ENCODE results near the gene LMF1. TPM values are rescaled to one million over a fixed set of nuclear protein-coding genes. Genes with fewer than 3 reads are reported as not detected.

LMF1 gene
- polyA plus RNA-seq, 1 donor (not counting 4 experiments of a cell fraction or from before 2014, with no cell fraction given), result 3.1 TPM

GRCh38 chr16:962901-963814, 7.6 kb downstream of the LMF1 start:
- Histone ChIP-seq H4K20me1 (ENCODE audit: control insufficient read depth, extremely low read depth, insufficient read depth, low read length) (no peaks in the 10 kb centered on the region), H3K9ac (ENCODE audit: control insufficient read depth, extremely low read depth, insufficient read depth, low read length) (no peak overlapping the region), H3K4me3 (ENCODE audit: control insufficient read depth in 2 of 3, extremely low read depth in 1 of 3, insufficient read depth in 2 of 3, low read depth in 1 of 3, low read length in 3 of 3) (no peak overlapping the region), H2AFZ (ENCODE audit: control insufficient read depth, low read length) (no peak overlapping the region), H3K9me3 (ENCODE audit: control insufficient read depth, low read depth, low read length) (peaks cover 21% of the 10 kb centered on the region), H3K79me2 (ENCODE audit: control insufficient read depth, insufficient read depth, low read length) (no peaks in the 10 kb centered on the region), H3K36me3 (ENCODE audit: control insufficient read depth in 2 of 2, extremely low read depth in 1 of 2, insufficient read depth in 2 of 2, low read length in 2 of 2) (no peaks in the 10 kb centered on the region), H3K27me3 (ENCODE audit: control insufficient read depth, extremely low read depth, insufficient read depth, low read length) (no peaks in the 10 kb centered on the region), H3K4me1 (ENCODE audit: control insufficient read depth, extremely low read depth, insufficient read depth, low read length) (no peaks in the 10 kb centered on the region), H3K9me1 (ENCODE audit: control insufficient read depth, extremely low read depth, insufficient read depth, low read length) (no peaks in the 10 kb centered on the region), H3K27ac (ENCODE audit: control insufficient read depth, insufficient read depth, low read length) (no peak overlapping the region), H3K4me2 (ENCODE audit: control insufficient read depth, extremely low read depth, insufficient read depth, low read depth, low read length) (no peak overlapping the region)
- dilution Hi-C loops (cut with MboI; ENCODE audit: extremely low pct_ligation_motif_present, low sequenced_read_pairs), result no loop called here
- TF ChIP-seq EZH2 (IDR thresholded peaks at IDR 0.05; ENCODE audit: low read length) (no peak), CTCF (optimal IDR thresholded peaks at IDR 0.05 in 1 of 3, IDR thresholded peaks at IDR 0.05 in 1 of 3, conservative IDR thresholded peaks at IDR 0.05 in 1 of 3; ENCODE audit: extremely low read depth in 1 of 3, insufficient read depth in 2 of 3, low read length in 3 of 3) (no peak)
- no peak for DNase-seq (ENCODE audit: low read depth, low spot score)
- FAIRE-seq, result no peak

DNA sequence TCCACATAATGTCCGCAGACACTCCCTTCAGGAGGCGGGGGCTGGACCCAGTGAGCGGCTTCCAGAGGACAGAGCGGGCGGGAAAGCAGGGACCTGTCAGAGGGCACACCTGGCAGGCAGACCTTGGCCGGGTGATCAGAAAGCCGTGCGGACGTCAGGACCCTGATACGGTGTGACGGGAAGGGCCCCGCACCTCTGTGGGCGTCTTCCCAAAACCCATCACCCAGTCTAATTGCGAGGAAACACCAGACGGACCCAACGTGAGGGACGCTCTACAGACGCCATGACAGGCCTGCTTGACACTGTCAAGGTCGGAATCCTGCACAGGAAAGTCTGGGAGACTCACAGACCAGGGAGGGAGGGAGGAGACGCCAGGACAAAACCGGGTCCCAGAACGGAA, 8.4 kb downstream of the LMF1 start:
- Histone ChIP-seq H3K9ac (ENCODE audit: control insufficient read depth, extremely low read depth, insufficient read depth, low read length) (no peak overlapping the region), H3K4me1 (ENCODE audit: control insufficient read depth, extremely low read depth, insufficient read depth, low read length) (no peaks in the 10 kb centered on the region), H4K20me1 (ENCODE audit: control insufficient read depth, extremely low read depth, insufficient read depth, low read length) (no peaks in the 10 kb centered on the region), H3K4me2 (ENCODE audit: control insufficient read depth, extremely low read depth, insufficient read depth, low read depth, low read length) (no peak overlapping the region), H3K27me3 (ENCODE audit: control insufficient read depth, extremely low read depth, insufficient read depth, low read length) (no peaks in the 10 kb centered on the region), H2AFZ (ENCODE audit: control insufficient read depth, low read length) (no peak overlapping the region), H3K27ac (ENCODE audit: control insufficient read depth, insufficient read depth, low read length) (no peak overlapping the region), H3K9me3 (ENCODE audit: control insufficient read depth, low read depth, low read length) (peaks cover 16% of the 10 kb centered on the region), H3K36me3 (ENCODE audit: control insufficient read depth in 2 of 2, extremely low read depth in 1 of 2, insufficient read depth in 2 of 2, low read length in 2 of 2) (no peaks in the 10 kb centered on the region), H3K4me3 (ENCODE audit: control insufficient read depth in 2 of 3, extremely low read depth in 1 of 3, insufficient read depth in 2 of 3, low read depth in 1 of 3, low read length in 3 of 3) (no peak overlapping the region), H3K79me2 (ENCODE audit: control insufficient read depth, insufficient read depth, low read length) (no peaks in the 10 kb centered on the region), H3K9me1 (ENCODE audit: control insufficient read depth, extremely low read depth, insufficient read depth, low read length) (no peaks in the 10 kb centered on the region)
- FAIRE-seq, result no peak
- dilution Hi-C loops (cut with MboI; ENCODE audit: extremely low pct_ligation_motif_present, low sequenced_read_pairs), result no loop called here
- no peak for TF ChIP-seq CTCF (optimal IDR thresholded peaks at IDR 0.05 in 1 of 3, IDR thresholded peaks at IDR 0.05 in 1 of 3, conservative IDR thresholded peaks at IDR 0.05 in 1 of 3; ENCODE audit: extremely low read depth in 1 of 3, insufficient read depth in 2 of 3, low read length in 3 of 3)
- no peak for TF ChIP-seq EZH2 (IDR thresholded peaks at IDR 0.05; ENCODE audit: low read length)
- DNase-seq (ENCODE audit: low read depth, low spot score), result no peak

Measured in keratinocyte (primary cell).